Adrenal gland (tissue), 12 donors: ENCODE data around the gene POLG2. TPM values are rescaled to one million over a fixed set of nuclear protein-coding genes. Genes with fewer than 3 reads are reported as not detected.
"Not testable (repeated sequence)": the region's sequence is repeated elsewhere in the genome, so short reads cannot be mapped to it uniquely, and the experiment has no call there.

Experiments used
- DNase-seq, 7 donors: peaks; one replicate each; pipeline ENCODE4 v3.0.0-alpha.2; 2019 to 2020
- H3K27ac ChIP-seq, 5 donors: fragments of 200-600 bp; sonication (generic) in 4 of 5; 1 replicate in 3 of 5; 2 replicates in 2 of 5; pipeline versions ENCODE4 v1.5.1 to v1.8.0; 2016 to 2020; ENCODE audit warnings: mild to moderate bottlenecking in 1 of 5
- H3K27me3 ChIP-seq: fragments of 200-600 bp; 2 replicates; pipeline ENCODE4 v1.8.0; 2021
- H3K36me3 ChIP-seq, 2 donors: fragments of 200-600 bp; replicated peaks in 1 of 2; 1 replicate in 1 of 2; 2 replicates in 1 of 2; pipeline versions ENCODE4 v1.5.1 to v1.8.0; 2018 to 2022
- H3K4me1 ChIP-seq, 2 donors: fragments of 200-600 bp; replicated peaks in 1 of 2; 1 replicate in 1 of 2; 2 replicates in 1 of 2; pipeline versions ENCODE4 v1.5.1 to v1.8.0; 2018 to 2021
- H3K4me3 ChIP-seq, 4 donors: fragments of 200-600 bp; sonication (generic) in 3 of 4; one replicate each; pipeline ENCODE4 v1.5.1; 2016 to 2018
- H3K9me3 ChIP-seq, 3 donors: fragments of 200-600 bp; sonication (generic) in 1 of 3; replicated peaks in 1 of 3; 1 replicate in 2 of 3; 2 replicates in 1 of 3; pipeline versions ENCODE4 v1.5.1 to v1.8.0; 2016 to 2021
- POLR2A ChIP-seq, 2 donors: fragments of 450-650 bp; IDR thresholded peaks; one replicate each; pipeline ENCODE4 v1.6.1; 2017; ENCODE audit warnings: antibody characterized with exemption in 2 of 2, mild to moderate bottlenecking in 2 of 2, moderate library complexity in 1 of 2
- WGBS, 4 donors: extraction: QIAGEN DNeasy Blood & Tissue Kit in 2 of 4; methylation state at CpG; one replicate each; pipeline versions ENCODE4 v1.1.5 to v1.1.7; 2013 to 2017; 5-methylcytosine and 5-hydroxymethylcytosine counted together
- intact Hi-C, 2 donors: fragments of 100-400 bp; cut with DNase I; formaldehyde crosslinking; loops; one replicate each; pipeline versions ENCODE4 v1.14.1 to v1.15.0; 2022 to 2023
- polyA plus RNA-seq, 3 donors: library from polyadenylated mRNA; stranded (reverse); fragments of 200-250 nt in 2 of 3; fragments of 350-450 nt in 1 of 3; fragmentation: Illumina TruSeq in 1 of 3; extraction: RNeasy Lipid Tissue Mini Kit (QIAGEN cat#74804) in 1 of 3; gene quantifications; one replicate each; pipeline ENCODE4 v1.2.3, GENCODE V29; 2013 to 2014
- total RNA-seq, 9 donors: library from RNA; depleted of rRNA in 4 of 9; stranded (reverse); fragments of >200 nt in 4 of 9; fragments of 120-200 nt in 1 of 9; fragmentation: NEBNext Ultra II Directional in 1 of 9; extraction: Animal tissue kit (Norgen Biotek cat#: 25700) in 1 of 9; gene quantifications; one replicate each; pipeline versions ENCODE4 v1.1.0 to v1.2.4, GENCODE V29; 2013 to 2023
- TF ChIP-seq, protein P1 (sequence below), 6 experiments: fragments of 450-650 bp in 4 of 6; fragments of 200-600 bp in 2 of 6; sonication (generic) in 1 of 6; IDR thresholded peaks; 1 replicate in 5 of 6; 2 replicates in 1 of 6; pipeline versions ENCODE4 v1.5.1 to v1.8.0; 2016 to 2021; ENCODE audit warnings: antibody characterized with exemption in 6 of 6, mild to moderate bottlenecking in 2 of 6, moderate library complexity in 1 of 6
- donor health status: healthy with polysubstance abuse.
- donor health status: Bipolar disorder and iron deficiency.
- donor health status: DM: yes; HTN: yes; CAD: no.
- donor health status: DM: no; HTN: no; CAD: no.
- donor health status: DM: no; HTN: no; CAD: no.
- donor health status: DM: yes; HTN: yes; CAD: no.

The POLG2 gene
- total and polyA plus RNA-seq, 12 donors: 3.1 to 28.7 (median 11.1) TPM

DNA sequence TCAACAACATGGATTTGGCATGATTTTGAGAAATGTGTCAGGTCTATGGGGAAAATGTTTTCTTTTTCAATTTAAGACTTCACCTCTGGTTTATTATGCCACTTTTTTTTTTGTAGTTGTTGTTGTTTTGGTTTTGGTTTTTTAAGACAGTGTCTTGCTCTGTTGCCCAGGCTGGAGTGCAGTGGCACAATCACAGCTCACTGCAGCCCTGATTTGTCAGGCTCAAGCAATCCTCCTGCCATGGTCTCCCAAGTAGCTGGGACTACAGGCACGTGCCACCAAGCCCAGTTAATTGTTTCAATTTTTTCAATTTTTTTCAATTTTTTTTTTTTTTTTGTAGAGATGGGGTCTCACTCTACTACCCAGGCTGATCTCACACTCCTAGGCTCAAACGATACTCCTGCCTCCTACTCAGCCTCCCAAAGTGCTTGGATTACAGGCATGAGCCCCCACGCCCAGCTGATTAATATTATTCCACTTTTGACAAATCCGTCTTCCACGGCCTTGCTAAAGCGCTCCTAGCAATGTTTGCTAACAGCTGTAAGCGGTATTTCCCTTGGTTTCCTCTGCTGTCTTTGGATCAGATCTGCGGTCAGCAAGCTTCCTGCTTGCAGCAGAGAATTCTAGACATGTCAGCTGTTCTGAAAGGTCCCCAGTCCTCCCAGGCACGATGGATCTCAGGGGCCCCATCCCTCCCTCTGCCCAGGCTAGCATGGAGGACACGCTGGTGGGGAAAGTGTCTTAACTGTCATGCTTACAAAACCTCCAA, 54.9 kb downstream of the POLG2 start:
- 45 to 71% (median 52%) methylated on average over 10 of the region's 10 CpGs for WGBS, 4 donors
- H3K27me3 ChIP-seq: no peaks in the 10 kb centered on the region
- no peaks in the 10 kb centered on the region for H3K36me3 ChIP-seq
- peak overlapping the region in 4 of 5 donors; percentile 45 to 84 (median 46) for H3K27ac ChIP-seq
- DNase-seq: peak in 6 of 7 donors; percentile 18 to 64 (median 38)
- peaks cover 0 to 10% of the 10 kb centered on the region in 2 donors for H3K4me1 ChIP-seq
- intact Hi-C loops: no loop called here
- H3K9me3 ChIP-seq: peaks cover 0 to 7% (median 3%) of the 10 kb centered on the region in 3 donors
- no peak overlapping the region for H3K4me3 ChIP-seq
- no peak for TF ChIP-seq POLR2A (IDR thresholded peaks at IDR 0.05)

DNA sequence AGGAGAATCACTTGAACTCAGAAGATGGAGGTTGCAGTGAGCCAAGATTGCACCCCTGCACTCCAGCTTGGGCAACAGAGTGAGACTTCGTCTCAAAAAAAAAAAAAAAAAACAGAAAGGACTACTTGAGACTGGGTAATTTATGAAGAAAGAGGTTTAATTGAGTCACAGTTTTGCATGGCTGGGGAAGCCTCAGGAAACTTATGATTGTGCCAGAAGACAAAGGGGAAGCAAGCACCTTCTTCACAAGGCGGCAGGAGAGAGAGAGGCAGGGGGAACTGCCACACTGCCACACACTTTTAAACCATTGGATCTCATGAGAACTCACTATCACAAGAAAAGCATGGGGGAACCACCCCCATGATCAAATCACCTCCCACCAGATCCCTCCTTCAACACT, 56.9 kb downstream of the POLG2 start:
- H3K27me3 ChIP-seq: no peaks in the 10 kb centered on the region
- H3K9me3 ChIP-seq: peaks cover 0 to 7% (median 3%) of the 10 kb centered on the region in 3 donors
- intact Hi-C loops: no loop called here
- 67 to 79% (median 79%) methylated on average over 2 of the region's 2 CpGs for WGBS, 4 donors
- H3K4me1 ChIP-seq: peaks cover 0 to 10% of the 10 kb centered on the region in 2 donors
- no peak overlapping the region for H3K27ac ChIP-seq
- H3K4me3 ChIP-seq: no peak overlapping the region
- H3K36me3 ChIP-seq: no peaks in the 10 kb centered on the region
- no peak for TF ChIP-seq POLR2A (IDR thresholded peaks at IDR 0.05)
- TF ChIP-seq, protein P1, sequence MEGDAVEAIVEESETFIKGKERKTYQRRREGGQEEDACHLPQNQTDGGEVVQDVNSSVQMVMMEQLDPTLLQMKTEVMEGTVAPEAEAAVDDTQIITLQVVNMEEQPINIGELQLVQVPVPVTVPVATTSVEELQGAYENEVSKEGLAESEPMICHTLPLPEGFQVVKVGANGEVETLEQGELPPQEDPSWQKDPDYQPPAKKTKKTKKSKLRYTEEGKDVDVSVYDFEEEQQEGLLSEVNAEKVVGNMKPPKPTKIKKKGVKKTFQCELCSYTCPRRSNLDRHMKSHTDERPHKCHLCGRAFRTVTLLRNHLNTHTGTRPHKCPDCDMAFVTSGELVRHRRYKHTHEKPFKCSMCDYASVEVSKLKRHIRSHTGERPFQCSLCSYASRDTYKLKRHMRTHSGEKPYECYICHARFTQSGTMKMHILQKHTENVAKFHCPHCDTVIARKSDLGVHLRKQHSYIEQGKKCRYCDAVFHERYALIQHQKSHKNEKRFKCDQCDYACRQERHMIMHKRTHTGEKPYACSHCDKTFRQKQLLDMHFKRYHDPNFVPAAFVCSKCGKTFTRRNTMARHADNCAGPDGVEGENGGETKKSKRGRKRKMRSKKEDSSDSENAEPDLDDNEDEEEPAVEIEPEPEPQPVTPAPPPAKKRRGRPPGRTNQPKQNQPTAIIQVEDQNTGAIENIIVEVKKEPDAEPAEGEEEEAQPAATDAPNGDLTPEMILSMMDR (IDR thresholded peaks at IDR 0.05): no peak
- no peak for DNase-seq

DNA sequence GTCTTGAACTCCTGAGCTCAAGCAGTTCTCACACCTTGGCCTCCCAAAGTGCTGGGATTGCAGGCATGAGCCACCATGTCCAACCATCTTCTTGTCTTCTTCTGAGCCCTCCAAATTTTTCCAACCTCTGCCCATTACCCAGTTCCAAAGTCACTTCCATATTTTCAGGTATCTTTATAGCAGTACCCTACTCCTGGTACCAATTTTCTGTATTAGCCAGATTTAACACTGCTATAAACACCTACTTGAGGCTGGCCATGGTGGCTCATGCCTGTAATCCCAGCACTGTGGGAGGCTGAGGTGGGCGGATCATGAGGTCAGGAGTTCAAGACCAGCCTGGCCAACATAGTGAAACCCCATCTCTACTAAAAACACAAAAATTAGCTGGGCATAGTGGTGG, 57.3 kb downstream of the POLG2 start:
- intact Hi-C loops, H3K9me3 ChIP-seq, H3K27ac ChIP-seq, H3K27me3 ChIP-seq, DNase-seq, H3K36me3 ChIP-seq, H3K4me3 ChIP-seq: not testable (repeated sequence)
- 83 to 100% (median 95%) methylated on average over 1 of the region's 1 CpG for WGBS, 4 donors
- H3K4me1 ChIP-seq: peaks cover 0 to 10% of the 10 kb centered on the region in 2 donors

DNA sequence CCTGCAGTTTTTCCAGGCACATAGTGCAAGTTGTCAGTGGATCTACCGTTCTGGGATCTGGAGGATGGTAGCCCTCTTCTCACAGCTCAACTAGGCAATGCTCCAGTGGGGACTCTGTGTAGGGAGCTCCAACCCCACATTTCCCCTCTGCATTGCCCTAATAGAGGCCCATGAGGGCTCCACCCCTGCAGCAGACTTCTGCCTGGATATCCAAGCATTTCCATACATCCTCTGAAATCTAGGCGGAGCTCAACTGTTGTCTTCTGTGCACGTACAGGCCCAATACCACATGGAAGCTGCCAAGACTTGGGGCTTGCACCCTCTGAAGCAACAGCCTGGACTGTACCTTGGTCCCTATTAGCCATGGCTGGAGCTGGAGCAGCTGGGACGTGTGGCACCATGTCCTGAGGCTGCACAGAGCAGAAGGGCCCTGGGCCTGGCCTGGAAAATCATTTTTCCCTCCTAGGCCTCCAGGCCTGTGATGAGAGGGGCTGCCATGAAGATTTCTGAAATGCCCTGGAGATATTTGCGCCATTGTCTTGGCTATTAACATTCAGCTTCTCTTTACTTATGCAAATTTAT, 58.8 kb downstream of the POLG2 start:
- no peak for DNase-seq
- intact Hi-C loops: no loop called here
- 85 to 100% (median 87%) methylated on average over 2 to 5 of the region's 5 CpGs for WGBS, 4 donors

DNA sequence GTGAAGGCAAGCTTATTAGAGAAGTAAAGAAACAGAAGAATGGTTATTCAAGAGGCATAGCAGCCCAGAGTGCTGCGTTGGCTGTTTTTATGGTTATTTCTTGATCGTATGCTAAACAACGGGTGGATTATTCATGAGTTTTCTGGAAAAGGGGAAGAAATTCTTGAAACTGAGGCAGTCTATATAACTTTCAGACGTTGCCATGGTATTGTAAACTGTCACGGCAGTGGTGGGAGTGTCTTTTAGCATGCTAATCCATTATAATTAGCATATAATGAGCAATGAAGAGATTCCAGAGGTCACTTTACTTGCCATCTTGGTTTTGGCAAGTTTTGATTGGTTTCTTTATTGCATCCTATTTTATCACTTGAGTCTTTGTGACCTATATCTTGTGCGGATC, 65.3 kb downstream of the POLG2 start:
- no peak for DNase-seq
- Histone ChIP-seq H3K27ac (no peak overlapping the region), H3K27me3 (no peaks in the 10 kb centered on the region), H3K36me3 (no peaks in the 10 kb centered on the region), H3K4me3 (no peak overlapping the region), H3K4me1 (no peaks in the 10 kb centered on the region), H3K9me3 (no peaks in the 10 kb centered on the region)
- WGBS, 4 donors: 77 to 84% (median 82%) methylated on average over 6 of the region's 6 CpGs
- TF ChIP-seq POLR2A (IDR thresholded peaks at IDR 0.05): no peak
- TF ChIP-seq, protein P1 (IDR thresholded peaks at IDR 0.05): no peak
- intact Hi-C loops: no loop called here

More for the DNA sequence above, 58.8 kb downstream of the POLG2 start:
- no peak for TF ChIP-seq POLR2A (IDR thresholded peaks at IDR 0.05)
- TF ChIP-seq, protein P1 (IDR thresholded peaks at IDR 0.05): no peak
- peaks cover 0 to 10% of the 10 kb centered on the region in 2 donors for H3K4me1 ChIP-seq
- H3K9me3 ChIP-seq: peaks cover 0 to 7% (median 3%) of the 10 kb centered on the region in 3 donors
- H3K4me3 ChIP-seq: no peak overlapping the region
- H3K27me3 ChIP-seq: no peaks in the 10 kb centered on the region
- no peak overlapping the region for H3K27ac ChIP-seq
- H3K36me3 ChIP-seq: no peaks in the 10 kb centered on the region

DNA sequence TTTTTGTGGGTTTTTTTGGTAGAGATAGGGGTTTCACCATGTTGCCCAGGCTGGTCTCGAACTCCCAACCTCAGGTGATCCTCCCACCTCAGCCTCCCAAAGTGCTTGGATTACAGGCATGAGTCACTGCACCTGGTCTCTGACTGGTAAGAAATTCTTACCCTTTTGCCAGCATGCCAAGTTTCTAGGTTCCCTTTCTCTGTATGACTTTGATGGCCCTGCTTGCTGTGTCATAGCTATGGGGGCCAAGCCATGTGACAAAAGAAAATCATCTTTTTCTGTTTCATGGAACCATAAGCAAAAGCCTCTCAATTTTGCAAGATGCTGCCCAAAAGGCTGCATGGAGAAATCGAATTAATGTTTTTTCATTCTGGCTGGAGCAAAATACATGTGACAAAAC, 66.8 kb downstream of the POLG2 start:
- 79 to 90% (median 85%) methylated on average over 2 of the region's 2 CpGs for WGBS, 4 donors
- H3K4me3 ChIP-seq, H3K36me3 ChIP-seq, intact Hi-C loops, H3K27me3 ChIP-seq, DNase-seq, H3K9me3 ChIP-seq, H3K4me1 ChIP-seq, H3K27ac ChIP-seq: not testable (repeated sequence)
